ENCODE results near the gene LRRC72. TPM values are rescaled to one million over a fixed set of nuclear protein-coding genes. Genes with fewer than 3 reads are reported as not detected.

LRRC72 gene
- total RNA-seq, 1 experiment from 2014 or later = not detected

DNA sequence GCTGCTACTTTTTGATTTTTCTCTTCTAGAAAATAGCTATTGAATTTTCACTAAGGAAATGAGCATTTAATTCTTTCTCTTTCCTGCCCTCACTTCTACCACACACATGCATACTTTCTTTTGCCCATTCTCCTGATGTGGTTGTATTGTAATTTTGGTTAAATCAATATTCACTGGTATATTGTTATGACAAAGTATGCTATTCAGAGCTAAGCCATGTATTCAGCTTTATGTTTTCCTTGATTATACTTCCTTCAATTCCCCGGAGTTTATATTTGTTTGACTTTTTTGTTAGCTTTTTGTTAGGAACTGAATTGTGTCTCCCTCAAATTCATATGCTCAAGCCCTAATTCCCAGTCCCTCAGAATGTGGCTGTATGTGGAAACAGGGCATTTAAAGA, 24.0 kb downstream of the LRRC72 start:
- Histone ChIP-seq H4K5ac (ENCODE audit: insufficient read length, low read depth, low read length) (no peak overlapping the region), H3K4me2 (ENCODE audit: insufficient read depth, insufficient read length, low read length) (no peak overlapping the region), H2BK120ac (ENCODE audit: low read depth, low read length, poor library complexity, severe bottlenecking) (no peak overlapping the region), H3K18ac (ENCODE audit: insufficient read length, low read depth, low read length) (no peak overlapping the region), H4K91ac (ENCODE audit: insufficient read length, low read depth, low read length) (no peak overlapping the region), H4K8ac (replicated peaks; ENCODE audit: insufficient read length, low read depth, low read length) (no peak overlapping the region), H3K4ac (ENCODE audit: low read depth, low read length) (no peak overlapping the region), H2BK15ac (ENCODE audit: low read depth, low read length) (no peak overlapping the region), H2BK5ac (ENCODE audit: insufficient read length, low read length) (no peak overlapping the region), H2BK20ac (ENCODE audit: low read depth, low read length, poor library complexity, severe bottlenecking) (no peak overlapping the region), H2BK12ac (ENCODE audit: insufficient read length, low read depth, low read length) (no peak overlapping the region), H3K27me3 (ENCODE audit: insufficient read depth, low read length) (no peaks in the 10 kb centered on the region), H4K20me1 (ENCODE audit: control insufficient read depth, insufficient read depth, insufficient read length) (no peaks in the 10 kb centered on the region), H2AFZ (ENCODE audit: low read length) (no peak overlapping the region), H3K9me3 (ENCODE audit: control insufficient read depth, low read depth, low read length) (no peaks in the 10 kb centered on the region), H3K9ac (ENCODE audit: extremely low read depth, insufficient read length, low read length) (no peak overlapping the region), H3K14ac (ENCODE audit: insufficient read depth, low read length) (no peak overlapping the region), H3K27ac (ENCODE audit: insufficient read length, low read depth, low read length) (no peak overlapping the region), H2AK5ac (ENCODE audit: insufficient read length, low read length) (no peak overlapping the region), H3K4me1 (ENCODE audit: insufficient read depth, low read length) (no peaks in the 10 kb centered on the region; the same call in 1 of the 2 replicates), H3K79me2 (ENCODE audit: insufficient read depth, low read length) (no peaks in the 10 kb centered on the region), H3K79me1 (ENCODE audit: insufficient read depth, low read depth, low read length, poor library complexity, severe bottlenecking) (no peaks in the 10 kb centered on the region), H3K23ac (ENCODE audit: insufficient read length, low read depth, low read length) (no peak overlapping the region), H3T11ph (ENCODE audit: low read length) (no peak overlapping the region), H3K56ac (ENCODE audit: insufficient read length, low read depth, low read length) (no peak overlapping the region), H3K23me2 (ENCODE audit: insufficient read length, low read depth, low read length, poor library complexity, severe bottlenecking) (no peaks in the 10 kb centered on the region)
- H3K9me3 Mint-ChIP-seq = no peaks in the 10 kb centered on the region
- TF ChIP-seq, protein P1, sequence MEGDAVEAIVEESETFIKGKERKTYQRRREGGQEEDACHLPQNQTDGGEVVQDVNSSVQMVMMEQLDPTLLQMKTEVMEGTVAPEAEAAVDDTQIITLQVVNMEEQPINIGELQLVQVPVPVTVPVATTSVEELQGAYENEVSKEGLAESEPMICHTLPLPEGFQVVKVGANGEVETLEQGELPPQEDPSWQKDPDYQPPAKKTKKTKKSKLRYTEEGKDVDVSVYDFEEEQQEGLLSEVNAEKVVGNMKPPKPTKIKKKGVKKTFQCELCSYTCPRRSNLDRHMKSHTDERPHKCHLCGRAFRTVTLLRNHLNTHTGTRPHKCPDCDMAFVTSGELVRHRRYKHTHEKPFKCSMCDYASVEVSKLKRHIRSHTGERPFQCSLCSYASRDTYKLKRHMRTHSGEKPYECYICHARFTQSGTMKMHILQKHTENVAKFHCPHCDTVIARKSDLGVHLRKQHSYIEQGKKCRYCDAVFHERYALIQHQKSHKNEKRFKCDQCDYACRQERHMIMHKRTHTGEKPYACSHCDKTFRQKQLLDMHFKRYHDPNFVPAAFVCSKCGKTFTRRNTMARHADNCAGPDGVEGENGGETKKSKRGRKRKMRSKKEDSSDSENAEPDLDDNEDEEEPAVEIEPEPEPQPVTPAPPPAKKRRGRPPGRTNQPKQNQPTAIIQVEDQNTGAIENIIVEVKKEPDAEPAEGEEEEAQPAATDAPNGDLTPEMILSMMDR (conservative IDR thresholded peaks at IDR 0.05) = no peak
- H3K27ac Mint-ChIP-seq = no peak overlapping the region
- no peak for DNase-seq
- H3K4me3 Mint-ChIP-seq = no peak overlapping the region
- H3K36me3 Mint-ChIP-seq (ENCODE audit: insufficient read depth in 1 of 3, low read depth in 3 of 3) = no peaks in the 10 kb centered on the region
- WGBS (ENCODE audit: extremely low coverage, insufficient read length, low lambda C conversion rate) = no CpG with 5 or more reads among the region's 1 CpG
- no peaks in the 10 kb centered on the region for H3K27me3 Mint-ChIP-seq (ENCODE audit: low read depth)
- H3K4me1 Mint-ChIP-seq = no peaks in the 10 kb centered on the region
